RCC 7860 (cell line): ENCODE results near the gene STMND1.

Source experiments
- DNase-seq: peaks from one replicate; pipeline ENCODE4 v3.0.0-alpha.2; 2015; ENCODE audit warnings: low spot score
- FAIRE-seq: peaks from 2 replicates; lab custom pipeline; 2012; peaks lifted over from hg19 to GRCh38; lab: Jason Lieb, UNC

The STMND1 gene

DNA sequence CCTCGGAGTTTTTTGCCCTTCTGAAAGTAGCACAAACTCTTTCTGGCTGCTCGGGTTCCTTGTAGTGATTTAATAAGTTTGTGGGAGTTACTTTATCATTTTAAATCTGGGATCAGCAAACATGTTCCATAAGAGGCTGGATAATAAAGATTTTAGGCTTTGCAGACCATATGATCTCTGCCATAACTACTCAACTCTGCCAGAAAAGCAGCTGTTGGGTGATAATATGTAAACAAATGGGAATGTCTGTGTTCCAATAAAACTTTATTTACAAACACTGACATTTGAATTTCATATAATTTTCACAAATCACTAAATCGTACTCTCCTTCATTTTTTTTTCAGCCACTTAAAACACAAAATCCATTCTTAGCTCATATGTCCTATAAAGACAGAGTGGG is 3.9 kb upstream of the STMND1 start:
- no peak for FAIRE-seq
- DNase-seq, result no peak

DNA sequence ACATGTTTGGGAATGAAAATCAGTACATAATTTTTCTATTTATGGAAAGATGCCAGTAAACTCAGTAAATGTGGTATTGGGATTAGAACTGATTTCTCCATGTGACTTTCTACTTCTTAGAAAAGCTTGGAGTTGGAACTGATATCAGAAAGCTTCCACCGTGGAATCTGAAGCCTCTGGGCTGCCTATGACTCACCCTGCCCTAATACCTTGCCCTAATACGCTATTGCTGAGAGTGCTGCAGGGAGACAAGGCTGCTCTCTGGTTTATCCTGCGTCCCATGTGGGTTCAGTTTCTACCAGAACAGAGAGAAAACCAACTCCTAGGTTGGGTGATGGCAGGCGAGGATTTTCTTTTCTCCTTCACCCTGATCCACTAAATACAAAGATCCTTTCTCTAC is 3.3 kb upstream of the STMND1 start:
- DNase-seq (no peak), FAIRE-seq (no peak)

DNA sequence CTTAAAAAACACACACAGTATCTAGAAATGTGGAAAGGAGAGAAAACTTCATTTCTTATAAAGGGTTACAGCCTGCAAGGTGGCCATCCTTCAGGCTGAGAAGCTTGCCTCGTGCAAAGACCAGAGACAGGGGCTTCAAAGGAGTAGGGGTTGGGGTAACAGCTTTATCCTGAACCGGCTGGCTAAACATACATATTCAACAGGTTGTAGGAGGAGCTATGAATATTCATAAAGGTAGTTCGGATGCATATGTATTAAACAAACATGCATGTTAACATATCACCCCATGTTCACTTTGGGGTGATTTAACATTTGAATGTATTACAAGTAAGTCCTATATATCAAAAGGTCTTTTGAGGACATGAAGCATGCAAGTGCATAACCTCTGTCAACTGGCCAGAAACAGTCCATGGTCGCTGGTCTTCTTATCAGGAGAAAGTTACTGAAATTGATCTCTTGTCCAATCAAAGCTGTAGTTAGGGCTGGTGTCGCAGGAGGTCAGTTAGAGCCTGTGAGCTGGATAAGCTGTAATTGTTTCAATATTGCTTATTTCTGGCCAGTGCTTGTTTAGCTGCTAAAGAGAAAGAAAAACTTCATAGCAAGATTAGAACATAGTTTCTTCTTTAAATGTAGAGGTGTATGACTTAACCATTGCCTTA is 2.3 kb upstream of the STMND1 start:
- DNase-seq (no peak), FAIRE-seq (no peak)

DNA sequence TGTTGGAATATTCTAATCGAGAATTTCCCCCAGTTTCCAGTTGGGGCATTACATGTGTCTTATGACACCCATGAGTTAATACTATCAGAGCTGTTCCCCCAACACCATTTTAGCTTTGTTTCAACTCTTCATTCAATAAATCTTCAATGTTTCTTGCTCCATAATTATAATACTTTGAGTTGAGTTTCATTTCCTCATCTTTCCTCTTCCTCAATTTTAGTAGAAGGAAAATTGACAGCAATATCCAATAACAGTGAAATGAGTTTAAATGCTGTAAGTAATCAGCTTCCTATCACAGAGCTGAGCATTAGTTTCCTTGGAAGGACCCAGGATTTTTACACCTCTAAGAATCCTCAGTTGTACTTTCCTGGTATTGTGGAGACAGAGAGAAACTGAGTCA is 1.0 kb upstream of the STMND1 start:
- no peak for FAIRE-seq
- no peak for DNase-seq

DNA sequence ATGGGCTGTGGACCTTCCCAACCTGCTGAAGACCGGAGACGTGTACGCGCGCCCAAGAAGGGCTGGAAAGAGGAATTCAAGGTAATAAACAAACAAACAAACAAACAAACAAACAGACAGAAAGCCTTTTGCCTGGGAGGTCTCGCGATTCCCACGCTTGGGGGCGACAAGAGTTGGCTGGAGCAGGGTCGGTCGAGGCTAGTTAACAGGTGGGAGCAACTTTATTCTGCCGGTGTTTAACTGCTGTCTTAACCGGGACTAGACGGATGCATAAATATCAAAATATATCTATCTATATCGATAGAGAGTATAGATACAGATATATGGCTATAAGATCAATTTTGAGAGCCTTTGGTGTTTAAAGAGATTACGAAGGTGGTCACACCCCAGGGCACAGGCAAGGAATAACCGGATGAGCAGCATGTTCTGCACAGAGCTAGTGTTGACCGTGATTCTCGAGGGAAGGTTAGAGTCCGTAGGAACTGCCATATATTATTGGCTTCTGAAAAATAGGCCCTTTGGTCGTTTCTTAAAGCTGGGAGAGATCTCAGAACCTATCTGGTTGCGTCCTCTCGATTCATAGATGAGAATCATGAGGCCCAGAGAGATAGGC is 514 bp downstream of the STMND1 start:
- DNase-seq, result no peak
- no peak for FAIRE-seq

DNA sequence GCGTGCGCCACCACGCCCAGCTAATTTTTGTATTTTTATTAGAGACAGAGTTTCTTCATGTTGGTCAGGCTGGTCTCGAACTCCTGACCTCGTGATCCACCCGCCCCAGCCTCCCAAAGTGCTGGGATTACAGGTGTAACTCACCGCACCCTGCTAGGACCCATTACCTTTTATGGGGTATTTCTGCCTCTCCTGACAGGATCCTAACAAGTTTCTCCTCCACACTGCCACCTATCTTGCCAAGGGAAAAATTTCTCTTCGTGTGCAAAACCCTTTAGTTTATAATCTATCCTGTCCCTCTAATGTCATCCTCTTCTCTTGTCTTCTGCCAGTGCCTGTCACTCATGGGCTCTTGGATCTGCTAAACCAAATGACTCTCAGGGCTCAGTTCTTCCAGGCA is 1.9 kb downstream of the STMND1 start:
- no peak for FAIRE-seq
- no peak for DNase-seq

DNA sequence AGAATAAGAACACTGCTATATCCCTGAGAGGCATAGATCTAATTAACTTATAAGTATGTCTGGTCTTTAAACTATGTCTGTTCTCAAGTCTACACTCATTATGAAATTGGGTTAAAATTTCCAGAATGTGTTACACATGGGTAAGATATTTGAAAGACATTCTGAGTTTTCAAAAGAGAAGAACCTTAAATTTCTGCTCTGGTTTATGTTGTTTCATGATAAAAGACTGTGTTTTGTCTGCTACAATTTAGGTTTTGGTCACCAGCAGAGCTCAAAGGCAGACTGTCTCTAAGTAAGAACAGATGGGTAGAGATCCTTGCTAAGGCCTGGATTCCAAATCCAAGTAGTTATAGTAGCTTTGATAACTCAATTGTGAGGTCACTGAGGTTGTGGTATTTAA is 6.0 kb downstream of the STMND1 start:
- DNase-seq (no peak), FAIRE-seq (no peak)

DNA sequence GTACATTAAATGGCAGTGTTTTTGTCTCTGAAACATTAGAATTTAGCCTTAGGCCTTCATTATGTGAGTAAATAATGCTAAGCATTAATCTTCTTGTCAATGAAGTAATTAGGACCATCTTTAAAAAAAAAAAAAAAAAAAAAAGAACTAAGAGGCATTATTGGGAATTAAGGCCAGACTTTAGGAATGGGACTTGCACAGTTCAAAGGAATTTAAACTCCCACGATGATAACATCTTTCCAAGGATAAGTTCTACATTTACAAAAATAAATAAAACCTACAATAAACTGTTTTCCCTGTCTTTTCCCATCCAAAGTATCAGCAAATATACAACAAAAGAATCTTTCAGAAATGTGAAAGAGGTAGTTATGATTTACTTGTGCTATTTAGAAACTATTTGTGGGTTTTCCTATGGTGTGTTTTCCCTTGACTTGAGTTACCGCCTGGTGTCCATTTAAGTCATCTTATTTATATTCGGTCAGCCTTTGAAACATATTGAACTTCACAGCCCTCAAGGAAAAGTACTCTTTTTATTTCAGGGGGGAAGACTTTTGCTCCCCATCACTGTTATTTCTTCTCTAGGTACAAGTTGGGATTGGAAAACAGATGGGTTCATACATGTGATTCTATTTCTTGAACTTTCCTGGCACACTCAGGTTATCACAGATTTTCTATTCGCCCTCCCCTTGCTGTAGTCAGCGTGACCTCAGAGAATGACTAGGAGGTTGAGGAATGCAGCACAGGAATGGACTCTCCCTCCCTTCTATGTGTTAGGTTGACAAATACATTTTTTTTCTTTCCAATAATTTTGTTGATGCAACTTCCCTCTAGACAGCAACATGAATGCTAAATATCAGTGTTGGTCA is 13.6 kb downstream of the STMND1 start:
- peak; percentile 69 for DNase-seq
- peak; percentile 7 for FAIRE-seq

DNA sequence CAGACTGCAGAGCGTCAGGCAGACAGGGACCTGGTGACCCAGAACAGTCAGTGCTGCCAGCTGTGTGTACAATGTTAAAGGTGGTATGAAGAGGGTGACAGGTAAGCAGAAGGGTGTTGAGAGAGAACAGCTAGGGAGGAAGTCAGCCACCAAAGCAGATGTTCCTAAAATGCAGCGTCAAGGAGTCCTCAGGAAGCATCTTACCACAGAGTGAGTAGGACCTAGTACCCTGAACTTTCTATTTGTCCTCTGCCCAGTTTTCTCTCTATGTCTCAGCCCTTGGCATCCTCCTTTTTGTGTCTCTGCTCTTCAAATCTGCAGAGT is 14.2 kb downstream of the STMND1 start:
- FAIRE-seq (no peak), DNase-seq (no peak)

DNA sequence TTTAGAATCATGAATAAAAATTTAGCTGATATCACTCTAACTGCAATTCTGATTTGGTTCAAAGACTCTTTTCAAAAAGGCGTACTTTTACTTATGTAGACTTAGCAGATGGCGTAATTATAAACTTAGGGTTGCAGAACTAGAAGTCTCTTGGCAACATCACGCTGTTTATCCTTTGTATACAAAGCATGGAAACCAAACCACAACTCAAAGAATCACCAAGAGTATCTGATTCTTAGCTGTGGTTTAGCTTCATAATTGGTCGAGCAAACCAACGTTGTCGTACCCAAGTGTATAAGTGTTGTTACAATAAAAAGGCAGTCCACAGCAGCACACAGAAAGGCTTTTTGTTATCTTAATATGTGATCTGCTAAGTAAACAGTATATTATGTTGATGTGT is 18.2 kb downstream of the STMND1 start:
- no peak for FAIRE-seq
- no peak for DNase-seq

DNA sequence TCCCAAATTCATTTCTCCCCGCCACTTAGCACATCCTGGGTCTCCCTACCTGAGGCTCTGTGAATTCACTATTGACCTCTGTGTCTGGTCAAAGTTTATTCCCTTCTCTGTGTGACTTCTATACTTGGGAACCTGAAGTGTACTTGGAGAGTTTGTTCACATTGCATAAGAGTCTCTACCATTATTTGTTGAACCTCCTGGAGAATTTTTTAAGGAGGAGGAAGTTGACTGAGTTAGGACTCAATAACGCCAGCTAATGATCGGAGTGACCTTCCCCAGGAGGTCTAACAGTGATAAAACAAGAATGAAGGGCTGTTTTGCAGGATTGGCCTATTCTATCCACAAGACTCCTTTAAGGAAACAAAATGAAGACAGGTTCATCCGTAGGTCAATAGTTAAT is 23.6 kb downstream of the STMND1 start:
- FAIRE-seq (no peak), DNase-seq (no peak)

DNA sequence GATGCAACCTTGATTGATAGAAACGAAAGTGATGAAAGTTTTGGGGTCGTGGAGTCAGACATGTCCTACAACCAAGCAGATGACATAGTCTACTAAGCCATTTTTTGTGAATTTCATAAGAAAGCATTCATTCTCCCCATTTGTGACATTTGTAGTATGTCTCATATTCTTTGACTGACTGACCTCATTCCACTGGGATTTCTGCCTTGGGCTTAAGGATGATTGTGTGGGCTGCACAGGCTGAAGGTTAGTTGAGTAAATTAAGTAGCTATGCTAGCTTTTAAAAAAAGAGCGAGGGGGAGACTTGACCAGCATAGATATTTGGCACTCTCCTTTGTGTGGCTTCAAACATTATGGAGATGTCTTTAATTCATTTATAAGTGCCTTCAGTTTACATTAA is 28.9 kb downstream of the STMND1 start:
- DNase-seq, result no peak
- no peak for FAIRE-seq

DNA sequence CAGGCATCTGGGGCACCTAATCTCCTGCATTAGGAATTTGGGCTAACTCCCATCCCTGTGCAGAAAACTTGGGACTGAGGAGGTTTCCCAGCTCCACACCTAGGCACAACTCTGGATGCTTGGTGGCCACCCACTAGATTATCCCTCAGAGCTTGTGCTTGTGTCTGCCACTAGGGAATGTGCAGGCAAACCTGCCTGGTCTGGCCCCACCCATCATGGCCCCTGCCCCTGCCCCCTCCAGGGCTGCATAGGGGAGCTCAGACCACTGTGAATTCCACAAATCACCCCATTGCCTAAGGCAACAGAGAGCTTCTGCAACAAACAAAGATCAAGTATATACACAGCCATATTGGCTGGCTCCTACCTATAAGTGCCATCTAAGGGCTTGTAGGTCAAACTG is 31.1 kb downstream of the STMND1 start:
- FAIRE-seq, result no peak
- DNase-seq, result no peak

DNA sequence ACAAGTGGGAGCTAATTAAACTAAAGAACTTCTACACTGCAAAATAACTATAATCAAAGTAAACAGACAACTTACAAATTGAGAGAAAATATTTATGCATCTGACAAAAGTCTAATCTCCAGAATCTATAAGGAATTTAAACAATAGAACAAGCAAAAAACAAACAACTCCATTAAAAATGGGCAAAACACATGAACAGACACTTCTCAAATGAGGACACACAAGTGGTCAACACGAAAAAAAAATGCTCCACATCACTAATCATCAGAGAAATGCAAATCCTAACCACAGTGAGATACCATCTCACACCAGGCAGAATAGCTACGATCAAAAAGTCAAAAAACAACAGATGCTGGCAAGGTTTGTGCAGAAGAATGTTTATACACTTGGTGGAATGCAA is 36.2 kb downstream of the STMND1 start:
- FAIRE-seq, result no peak
- DNase-seq, result no peak

DNA sequence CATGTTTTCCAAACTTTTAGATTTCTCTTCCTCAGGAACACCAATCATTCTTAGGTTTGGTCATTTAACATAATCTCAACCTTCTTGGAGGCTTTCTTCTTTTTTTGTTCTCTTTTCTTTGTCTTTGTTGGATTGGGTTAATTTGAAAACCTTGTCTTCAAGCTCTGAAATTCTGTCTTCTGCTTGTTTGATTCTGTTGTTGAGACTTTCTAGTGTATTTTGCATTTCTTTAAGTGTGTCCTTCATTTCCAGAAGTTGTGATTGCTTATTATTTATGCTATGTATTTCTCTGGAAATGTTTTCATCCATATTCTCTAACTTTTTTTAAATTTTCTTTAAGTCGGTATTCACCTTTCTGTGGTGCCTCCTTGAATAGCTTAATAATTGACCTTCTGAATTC is 42.2 kb downstream of the STMND1 start:
- FAIRE-seq (no peak), DNase-seq (no peak)

DNA sequence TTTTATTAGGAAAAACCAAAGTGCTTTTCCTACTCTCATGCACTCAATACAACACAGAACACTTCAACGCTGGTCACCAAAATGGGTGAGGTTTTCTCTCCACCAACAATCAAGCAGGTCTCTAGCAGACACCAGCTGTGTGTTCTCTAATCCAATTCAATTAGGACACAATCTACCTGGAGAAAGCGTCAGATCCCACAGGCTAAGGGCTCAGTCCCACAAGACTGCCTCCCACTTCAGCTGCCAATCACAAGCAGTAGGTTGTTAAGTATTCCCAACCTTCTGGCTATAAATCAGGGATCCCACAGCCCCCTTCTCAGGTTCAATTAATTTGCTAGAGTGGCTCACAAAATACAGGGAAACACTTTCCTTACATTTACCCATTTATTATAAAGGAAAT is 47.7 kb downstream of the STMND1 start:
- FAIRE-seq, result no peak

DNA sequence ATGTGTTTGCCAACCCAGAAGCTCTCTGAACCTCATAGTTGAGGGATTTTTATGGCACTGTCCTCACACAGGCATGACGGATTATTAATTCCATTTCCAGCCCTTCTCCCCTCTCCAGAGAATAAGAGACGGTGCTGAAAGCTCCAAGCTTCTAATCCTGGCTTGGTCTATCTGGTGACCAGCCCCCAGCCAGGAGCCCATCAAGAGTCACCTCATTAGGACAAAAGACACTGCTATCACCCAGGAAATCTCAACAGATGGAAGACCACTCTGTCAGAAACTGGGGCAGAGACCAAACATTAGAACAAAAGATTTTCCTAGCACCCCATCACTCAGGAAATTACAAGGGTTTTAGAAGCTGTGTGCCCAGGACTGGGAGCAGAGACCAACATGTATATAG is 48.2 kb downstream of the STMND1 start:
- FAIRE-seq, result no peak
- DNase-seq, result no peak

More for the DNA sequence above, 47.7 kb downstream of the STMND1 start:
- no peak for DNase-seq

DNA sequence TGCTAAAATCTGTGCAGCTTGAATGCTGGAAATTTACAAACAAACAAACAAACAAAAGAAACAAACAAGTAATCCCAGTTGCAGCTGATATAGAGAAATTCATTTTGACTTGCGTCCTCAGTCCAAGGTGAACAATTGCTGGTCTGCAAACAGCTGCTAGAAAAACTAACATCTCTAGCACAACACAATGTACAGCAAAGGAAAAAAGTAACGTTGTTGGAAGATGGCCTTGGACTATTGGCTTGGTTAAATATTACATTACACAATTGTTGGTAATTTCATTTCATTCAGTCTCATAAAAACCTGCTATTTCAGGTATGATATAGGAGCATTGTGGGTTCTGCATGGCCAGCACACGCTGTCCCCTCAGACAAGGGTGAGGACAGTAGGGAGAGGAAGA is 50.0 kb downstream of the STMND1 start:
- DNase-seq, result no peak
- FAIRE-seq, result no peak

DNA sequence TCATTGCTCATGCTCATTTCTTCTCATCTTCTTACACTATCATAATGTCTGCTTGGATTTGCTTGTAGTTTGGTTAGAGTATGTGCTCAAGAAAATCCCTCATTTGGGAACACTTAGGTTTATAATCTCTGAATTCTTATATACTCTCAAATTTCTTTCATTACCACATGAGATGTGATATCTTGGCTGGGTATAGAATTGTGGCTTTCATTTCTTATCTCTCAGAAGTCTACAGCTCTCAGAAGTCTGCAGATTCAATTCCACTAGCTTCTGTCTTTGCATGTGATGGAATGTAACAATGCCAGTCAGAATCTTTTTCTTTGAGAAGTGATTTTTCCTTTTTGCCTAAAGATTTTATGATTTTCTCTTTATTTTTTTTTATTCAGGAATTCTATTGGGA is 50.9 kb downstream of the STMND1 start:
- DNase-seq (no peak), FAIRE-seq (no peak)

DNA sequence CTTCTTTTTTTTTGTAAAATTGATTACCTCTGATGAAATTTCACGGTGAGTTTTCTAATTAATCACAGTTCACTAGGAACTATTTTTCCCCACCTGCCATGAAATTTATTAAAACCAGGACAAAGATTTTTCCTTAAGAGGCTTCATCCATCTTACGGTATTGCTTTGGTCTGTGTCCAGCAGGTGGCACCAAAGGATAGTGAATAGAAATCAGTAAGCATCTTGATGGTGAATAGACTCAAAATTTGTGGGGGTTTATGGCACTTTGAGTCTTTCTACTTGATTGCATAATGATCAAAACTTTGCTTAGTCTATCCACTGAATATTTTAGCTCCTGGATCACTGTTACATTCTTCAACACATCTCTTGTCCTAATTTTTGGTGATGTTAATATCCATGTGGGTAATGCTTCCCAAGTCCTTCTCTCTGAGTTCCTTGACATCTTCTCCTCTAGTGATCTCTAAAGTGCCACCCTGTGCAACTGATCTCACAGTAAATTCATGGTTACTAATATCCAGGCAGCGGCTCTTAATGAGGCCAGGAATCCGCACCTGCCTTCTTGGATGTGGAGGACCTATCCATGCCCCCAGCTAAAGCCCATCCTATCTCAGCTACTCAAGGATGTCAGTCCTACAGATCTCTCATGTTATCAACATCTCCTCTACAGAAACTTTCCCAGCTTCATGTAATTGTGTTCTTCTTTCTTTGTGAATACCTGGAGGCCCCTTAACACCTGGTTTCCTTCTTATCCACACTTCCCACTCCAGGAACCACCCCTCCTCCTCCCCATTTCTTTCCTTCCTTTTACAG is 54.5 kb downstream of the STMND1 start:
- FAIRE-seq (peak; percentile 59), DNase-seq (peak; percentile 36)

DNA sequence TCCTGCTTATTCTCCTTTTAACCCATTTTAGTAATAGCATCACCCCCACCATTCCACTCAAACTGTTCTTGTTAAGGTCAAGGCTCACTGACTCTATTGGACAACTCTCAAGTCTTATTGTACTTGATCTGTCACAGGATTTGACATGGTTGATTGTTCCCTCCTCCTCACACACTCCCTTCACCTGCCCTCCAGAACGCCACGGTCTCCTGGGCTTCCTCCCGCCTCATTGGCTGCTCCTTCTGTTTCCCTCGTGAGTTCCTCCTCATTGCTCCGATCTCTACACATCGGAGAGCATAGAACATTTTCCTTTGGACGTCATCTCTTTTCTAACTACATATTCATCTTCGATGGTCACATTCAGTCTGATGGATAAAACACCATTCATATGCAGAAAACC is 55.1 kb downstream of the STMND1 start:
- no peak for FAIRE-seq
- no peak for DNase-seq
